Panc1 (cell line): ENCODE measurements around the gene HACD3. TPM values are rescaled to one million over a fixed set of nuclear protein-coding genes. Genes with fewer than 3 reads are reported as not detected.

Experiments
- ATAC-seq: fragments of 200-7000 bp; cut with Tn5 transposase; 2 replicates; pipeline ENCODE4 v1.9.1; 2020; ENCODE audit warnings: mild to moderate bottlenecking, moderate library complexity
- BruUV-seq: library from RNA; stranded (reverse); fragments of 400-500 nt; replicated peaks from 2 replicates; lab custom pipeline; 2021; lab: Mats Ljungman, UMichigan
- CTCF ChIA-PET: fragments of 300-600 bp; sonication (Branson Sonifier 250); formaldehyde crosslinking; loops from one replicate; lab custom pipeline; 2022; ENCODE audit warnings: antibody characterized with exemption; lab: Charles Lee
- POLR2A ChIA-PET: fragments of 300-600 bp; sonication (Branson Sonifier 250); formaldehyde crosslinking; loops from one replicate; lab custom pipeline; 2022; ENCODE audit warnings: antibody characterized with exemption; lab: Charles Lee
- DNase-seq: peaks from one replicate; pipeline ENCODE4 v3.0.0-alpha.2; 2010; ENCODE audit warnings: low read depth, low spot score
- H3K27ac ChIP-seq: 2 replicates; pipeline ENCODE4 v1.5.1; 2011; ENCODE audit warnings: mild to moderate bottlenecking, low read length, inconsistent platforms
- H3K27me3 ChIP-seq: fragments of 200-500 bp; sonication (Bioruptor generic); 2 replicates; pipeline ENCODE4 v1.6.0; 2014; ENCODE audit warnings: low read length, inconsistent platforms; ENCODE audit not compliant: control insufficient read depth, insufficient read depth
- H3K36me3 ChIP-seq: fragments of 200-500 bp; sonication (Bioruptor generic); 2 replicates; pipeline ENCODE4 v1.5.1; 2014; ENCODE audit warnings: inconsistent platforms, mild to moderate bottlenecking, low read length, moderate library complexity; ENCODE audit not compliant: control insufficient read depth, insufficient read depth
- H3K4me1 ChIP-seq: 2 replicates; pipeline ENCODE4 v1.5.1; 2011; ENCODE audit warnings: inconsistent platforms, mild to moderate bottlenecking, low read length, moderate library complexity; ENCODE audit not compliant: control insufficient read depth, insufficient read depth
- H3K4me3 ChIP-seq, 2 experiments: 2 replicates each; pipeline ENCODE4 v1.5.1; 2011 to 2012; ENCODE audit warnings: low read depth in 2 of 2, low read length in 2 of 2, mild to moderate bottlenecking in 2 of 2, inconsistent platforms in 1 of 2, moderate library complexity in 1 of 2
- H3K9me3 ChIP-seq: fragments of 200-500 bp; sonication (Bioruptor generic); 2 replicates; pipeline ENCODE4 v1.5.1; 2014; ENCODE audit warnings: low read depth, mild to moderate bottlenecking, inconsistent platforms, low read length, moderate library complexity; ENCODE audit not compliant: control insufficient read depth, insufficient read depth
- CTCF ChIP-seq: fragments of 450-650 bp; IDR thresholded peaks from 2 replicates; pipeline ENCODE4 v1.5.1; 2017; ENCODE audit warnings: mild to moderate bottlenecking
- POLR2AphosphoS5 ChIP-seq: IDR thresholded peaks from 2 replicates; pipeline ENCODE4 v1.6.1; 2012; ENCODE audit warnings: mild to moderate bottlenecking, low read depth, low read length, moderate library complexity
- REST ChIP-seq, 2 experiments: IDR thresholded peaks; 2 replicates each; pipeline ENCODE4 v1.6.1; 2011 to 2012; ENCODE audit warnings: low read depth in 2 of 2, control low read depth in 1 of 2, low read length in 1 of 2, mild to moderate bottlenecking in 1 of 2, moderate library complexity in 1 of 2; ENCODE audit not compliant: insufficient read depth in 1 of 2
- SIN3A ChIP-seq: IDR thresholded peaks from 2 replicates; pipeline ENCODE4 v1.6.1; 2012; ENCODE audit warnings: low read depth, mild to moderate bottlenecking, low read length, moderate library complexity, borderline replicate concordance; ENCODE audit not compliant: insufficient read depth
- TCF7L2 ChIP-seq: IDR thresholded peaks from 2 replicates; pipeline ENCODE4 v1.6.1; 2011; ENCODE audit warnings: mild to moderate bottlenecking, low read depth, low read length, inconsistent platforms
- in situ Hi-C: cut with HindIII; loops from 2 replicates; pipeline ENCODE4 v1.10.0; 2016; ENCODE audit warnings: low sequenced_read_pairs, low pct_unique_long_range_greater_than_20kb
- intact Hi-C: fragments of 100-400 bp; cut with micrococcal nuclease; formaldehyde crosslinking; loops from one replicate; pipeline ENCODE4 v1.10.0; 2022; ENCODE audit not compliant: unreplicated experiment
- total RNA-seq: library from RNA; stranded (reverse); gene quantifications from one replicate; pipeline ENCODE4 v1.2.1, GENCODE V29; 2021; ENCODE audit not compliant: unreplicated experiment

The HACD3 gene
- total RNA-seq, 1 experiment from 2014 or later = 83.2 TPM

GRCh38 chr15:65558997-65559760 lies 28.9 kb downstream of the HACD3 start:
- ChIA-PET POLR2A (no interaction called here), CTCF (no interaction called here)
- in situ Hi-C loops = no loop called here
- Histone ChIP-seq H3K4me1 (no peaks in the 10 kb centered on the region; the same call in 1 of the 2 replicates), H3K27ac (no peak overlapping the region), H3K27me3 (no peaks in the 10 kb centered on the region), H3K36me3 (peaks cover 13% of the 10 kb centered on the region), H3K9me3 (no peaks in the 10 kb centered on the region), H3K4me3 (no peak overlapping the region)
- intact Hi-C loops = no loop called here
- DNase-seq = no peak
- TF ChIP-seq POLR2AphosphoS5 (no peak), CTCF (no peak), TCF7L2 (no peak), REST (IDR thresholded peaks at IDR 0.05; ENCODE audit: insufficient read depth in 1 of 2, low read depth in 2 of 2, low read length in 1 of 2) (no peak), SIN3A (no peak)
- BruUV-seq = TSS peak; percentile 19
- ATAC-seq = no peak

- in situ Hi-C loops = no loop called here
- TF ChIP-seq CTCF = no peak
- TF ChIP-seq TCF7L2 = no peak
- TF ChIP-seq REST (IDR thresholded peaks at IDR 0.05; ENCODE audit: insufficient read depth in 1 of 2, low read depth in 2 of 2, low read length in 1 of 2) = no peak
- no peak for TF ChIP-seq SIN3A
- no peak for TF ChIP-seq POLR2AphosphoS5
- no peak overlapping the region for H3K27ac ChIP-seq
- DNase-seq (no peak), ATAC-seq (no peak)
- ChIA-PET POLR2A (no interaction called here), CTCF (no interaction called here)
- no peaks in the 10 kb centered on the region for H3K27me3 ChIP-seq
- intact Hi-C loops = no loop called here
- H3K36me3 ChIP-seq = peaks cover 13% of the 10 kb centered on the region
- no peaks in the 10 kb centered on the region; the same call in 1 of the 2 replicates for H3K4me1 ChIP-seq
- H3K9me3 ChIP-seq = no peaks in the 10 kb centered on the region
- BruUV-seq = no TSS peak
- no peak overlapping the region for H3K4me3 ChIP-seq
Observed at GRCh38 chr15:65559941-65560340, 29.7 kb downstream of the HACD3 start.
